ENCODE measurements around the gene TCEA3.

Gene TCEA3

DNA sequence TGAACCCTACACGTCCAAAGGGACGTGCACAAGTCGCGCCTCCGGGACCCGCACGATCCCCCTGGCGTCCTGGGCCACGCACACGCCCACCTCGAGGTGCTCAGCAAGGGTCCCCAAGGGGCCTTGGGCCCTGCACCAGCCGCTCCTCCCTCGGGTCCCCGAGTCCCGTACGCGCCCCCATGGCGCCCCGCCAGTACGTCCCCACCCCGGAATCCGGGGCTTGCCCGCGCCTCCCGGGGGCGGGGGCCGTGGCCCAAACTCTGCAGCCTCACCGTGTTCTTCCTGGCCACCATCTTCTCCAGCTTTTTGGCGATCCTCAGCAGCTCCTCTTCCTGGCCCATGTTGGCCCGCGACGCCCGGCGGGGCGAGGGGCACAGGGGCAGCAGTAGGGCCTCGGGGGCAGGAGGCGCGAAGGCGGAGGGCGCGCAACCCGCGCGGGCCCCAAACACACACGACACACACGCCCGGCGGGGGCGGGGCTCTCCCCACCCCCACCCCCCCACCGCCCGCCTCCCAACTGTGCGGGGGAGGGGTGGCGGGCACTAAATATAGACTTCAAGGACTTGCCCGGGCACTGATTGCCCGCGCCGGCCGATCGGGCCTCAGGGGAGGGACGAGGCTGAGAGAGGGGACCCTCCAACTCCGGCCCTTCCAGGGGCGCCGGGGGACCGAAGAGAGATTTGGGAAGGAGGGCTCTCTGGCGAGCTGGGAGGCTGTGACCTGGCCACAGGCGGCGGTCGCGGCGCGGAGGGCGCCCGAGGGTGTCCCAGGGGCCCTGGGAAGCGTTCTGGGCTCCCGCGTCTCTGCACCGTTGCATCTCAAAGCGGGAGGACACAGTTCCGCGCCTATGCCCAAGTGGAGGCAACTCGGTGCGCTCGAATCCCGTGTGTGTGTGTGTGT lies at the start of gene TCEA3:
TSS of gene TCEA3 (minus strand) at position 456 of the 900 bp plus-strand sequence. CDS start at position 341, 115 bp downstream.
- peaks cover 4% of the 10 kb centered on the region for H3K27me3 ChIP-seq (replicated peaks; ENCODE audit: control insufficient read depth, insufficient read depth, low read length)
- no peaks in the 10 kb centered on the region for H3K36me3 ChIP-seq (ENCODE audit: control insufficient read depth, insufficient read depth, low read length)
- no peak for TF ChIP-seq CTCF (IDR thresholded peaks at IDR 0.05; ENCODE audit: insufficient read depth, low read length, poor library complexity, severe bottlenecking)
- DNase-seq (ENCODE audit: extremely low read depth, insufficient read length) = no peak
- H3K4me3 ChIP-seq (replicated peaks; ENCODE audit: low read depth, low read length) = peak within 1 kb of the TSS; percentile 25

DNA sequence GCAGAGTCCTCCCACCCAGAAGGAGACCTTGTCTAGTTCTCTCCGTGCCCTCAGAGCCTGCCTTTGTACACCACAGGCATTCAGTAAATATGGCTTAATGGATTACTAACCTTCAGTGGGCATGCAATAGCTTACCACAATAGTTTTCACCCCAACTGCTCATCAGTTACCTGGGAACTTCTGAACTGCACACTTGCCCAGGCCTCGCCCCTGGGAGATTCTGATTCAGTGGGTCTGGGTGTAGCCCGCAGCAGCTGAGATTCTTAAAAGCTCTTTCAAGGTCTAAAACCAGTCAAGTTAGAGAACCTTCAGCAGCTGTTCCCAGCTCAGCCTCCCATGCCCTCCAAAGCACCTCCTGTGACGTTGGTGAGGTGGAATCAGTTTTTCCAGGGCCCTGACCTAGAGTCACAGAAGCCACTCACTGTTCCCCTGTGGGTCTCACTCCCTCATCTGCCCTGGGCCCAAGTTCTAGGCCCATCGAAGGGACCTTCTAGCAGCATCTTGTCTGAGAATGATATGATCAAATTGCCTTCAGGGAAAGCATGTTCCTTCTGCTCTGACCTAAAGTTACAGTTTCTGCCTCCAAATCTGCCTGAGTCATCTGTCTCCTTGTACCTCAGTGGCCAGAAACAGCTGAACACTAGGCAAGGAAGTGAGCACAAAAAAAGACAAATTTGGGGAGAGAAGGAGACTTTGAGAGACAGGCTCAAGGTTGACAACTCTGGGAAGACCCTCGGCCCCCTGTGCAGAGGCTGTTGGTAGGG lies 48.7 kb upstream of the TCEA3 start:
- DNase-seq (ENCODE audit: extremely low read depth, insufficient read length) = no peak
- H3K27me3 ChIP-seq (replicated peaks; ENCODE audit: control insufficient read depth, insufficient read depth, low read length) = no peaks in the 10 kb centered on the region
- no peak for TF ChIP-seq CTCF (IDR thresholded peaks at IDR 0.05; ENCODE audit: insufficient read depth, low read length, poor library complexity, severe bottlenecking)
- H3K4me3 ChIP-seq (replicated peaks; ENCODE audit: low read depth, low read length) = no peak overlapping the region
- no peaks in the 10 kb centered on the region for H3K36me3 ChIP-seq (ENCODE audit: control insufficient read depth, insufficient read depth, low read length)

DNA sequence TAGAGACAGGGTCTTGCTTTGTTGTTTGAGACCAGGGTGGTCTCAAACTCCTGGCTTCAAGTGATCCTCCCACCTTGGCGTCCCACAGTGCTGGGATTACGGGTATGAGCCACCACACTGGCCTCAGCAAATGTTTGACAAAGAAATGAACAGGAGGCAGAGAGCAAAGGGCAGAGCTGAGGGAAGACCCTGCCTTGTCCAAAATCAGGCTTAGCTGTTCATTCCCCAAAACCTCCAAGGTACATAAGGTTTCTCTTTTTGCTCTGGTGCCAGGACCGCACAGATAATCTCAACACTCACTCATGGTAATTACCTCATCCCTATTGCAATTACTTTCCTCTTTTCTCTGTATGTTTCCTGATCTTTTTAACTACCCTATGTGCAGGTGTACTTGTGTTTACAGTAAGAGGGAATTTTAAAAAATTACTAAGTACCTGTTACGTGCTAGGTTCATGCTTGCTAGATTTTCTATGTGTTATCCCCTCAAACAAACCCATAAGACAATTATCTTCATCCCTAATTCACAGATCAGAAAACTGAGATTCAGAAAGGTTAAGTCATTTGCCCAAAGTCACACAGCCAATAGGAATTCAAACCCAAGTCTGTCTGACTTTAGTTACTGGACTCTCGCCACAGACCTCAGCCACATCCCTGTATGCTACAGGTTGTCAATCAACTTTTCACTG lies 47.9 kb upstream of the TCEA3 start:
- H3K4me3 ChIP-seq (replicated peaks; ENCODE audit: low read depth, low read length) = no peak overlapping the region
- TF ChIP-seq CTCF (IDR thresholded peaks at IDR 0.05; ENCODE audit: insufficient read depth, low read length, poor library complexity, severe bottlenecking) = no peak

GRCh38 chr1:23471473-23472075 lies 47.0 kb upstream of the TCEA3 start:
- no peaks in the 10 kb centered on the region for H3K27me3 ChIP-seq (replicated peaks; ENCODE audit: control insufficient read depth, insufficient read depth, low read length)
- H3K4me3 ChIP-seq (replicated peaks; ENCODE audit: low read depth, low read length) = no peak overlapping the region
- no peak for DNase-seq (ENCODE audit: extremely low read depth, insufficient read length)
- H3K36me3 ChIP-seq (ENCODE audit: control insufficient read depth, insufficient read depth, low read length) = no peaks in the 10 kb centered on the region
- TF ChIP-seq CTCF (IDR thresholded peaks at IDR 0.05; ENCODE audit: insufficient read depth, low read length, poor library complexity, severe bottlenecking) = no peak

More for the DNA sequence above, 47.9 kb upstream of the TCEA3 start:
- DNase-seq (ENCODE audit: extremely low read depth, insufficient read length) = no peak
- no peaks in the 10 kb centered on the region for H3K27me3 ChIP-seq (replicated peaks; ENCODE audit: control insufficient read depth, insufficient read depth, low read length)
- no peaks in the 10 kb centered on the region for H3K36me3 ChIP-seq (ENCODE audit: control insufficient read depth, insufficient read depth, low read length)

- no peak for DNase-seq (ENCODE audit: extremely low read depth, insufficient read length)
- TF ChIP-seq CTCF (IDR thresholded peaks at IDR 0.05; ENCODE audit: insufficient read depth, low read length, poor library complexity, severe bottlenecking) = no peak
- H3K4me3 ChIP-seq (replicated peaks; ENCODE audit: low read depth, low read length) = no peak overlapping the region
- H3K36me3 ChIP-seq (ENCODE audit: control insufficient read depth, insufficient read depth, low read length) = no peaks in the 10 kb centered on the region
- no peaks in the 10 kb centered on the region; the same call in 1 of the 2 replicates for H3K27me3 ChIP-seq (replicated peaks; ENCODE audit: control insufficient read depth, insufficient read depth, low read length)
Measured at GRCh38 chr1:23470282-23471070, 45.9 kb upstream of the TCEA3 start.

All from GM06990 (cell line).